NCI-H69 (cell line): ENCODE measurements around the gene ACACA.
"Not testable (repeated sequence)": the region's sequence is repeated elsewhere in the genome, so short reads cannot be mapped to it uniquely, and the experiment has no call there.

Experiments used
- DNase-seq: peaks from one replicate; lab custom pipeline; 2025; lab: John Stamatoyannopoulos, UW

Gene ACACA

GRCh38 chr17:37393352-37393751, 13.3 kb downstream of the ACACA start:
- DNase-seq: no peak

GRCh38 chr17:37392024-37392590, 14.5 kb downstream of the ACACA start:
- no peak for DNase-seq

- DNase-seq: no peak
Measured at GRCh38 chr17:37391146-37391545, 15.5 kb downstream of the ACACA start.

- no peak for DNase-seq
Measured at GRCh38 chr17:37389160-37389559, 17.5 kb downstream of the ACACA start.

GRCh38 chr17:37388266-37388665, 18.4 kb downstream of the ACACA start:
- DNase-seq: no peak

GRCh38 chr17:37386462-37386861, 20.2 kb downstream of the ACACA start:
- DNase-seq: no peak

GRCh38 chr17:37385474-37385990, 21.1 kb downstream of the ACACA start:
- no peak for DNase-seq

GRCh38 chr17:37384560-37385149, 22.0 kb downstream of the ACACA start:
- no peak for DNase-seq

GRCh38 chr17:37382056-37382455, 24.6 kb downstream of the ACACA start:
- DNase-seq: no peak

GRCh38 chr17:37375706-37376105, 30.9 kb downstream of the ACACA start, which contains the start of gene C17orf78:
Gene C17orf78, plus strand, starts transcription at chr17:37375985. Its CDS starts 108 bp downstream, at chr17:37376093.
- DNase-seq: no peak

- DNase-seq: peak; percentile 89
Measured at GRCh38 chr17:37373530-37374159, 33.0 kb downstream of the ACACA start.

GRCh38 chr17:37368577-37368976, 38.1 kb downstream of the ACACA start:
- DNase-seq: no peak

GRCh38 chr17:37365589-37365988, 41.0 kb downstream of the ACACA start:
- no peak for DNase-seq

GRCh38 chr17:37361543-37361942, 45.1 kb downstream of the ACACA start:
- DNase-seq: peak; percentile 47

- DNase-seq: peak; percentile 40
Measured at GRCh38 chr17:37360632-37361031, 46.0 kb downstream of the ACACA start.

- no peak for DNase-seq
Measured at GRCh38 chr17:37359682-37360188, 46.9 kb downstream of the ACACA start.

- DNase-seq: peak; percentile 97
Measured at GRCh38 chr17:37358830-37359681, 47.6 kb downstream of the ACACA start.

GRCh38 chr17:37358098-37358829, 48.4 kb downstream of the ACACA start:
- peak; percentile 87 for DNase-seq

GRCh38 chr17:37356796-37357569, 49.7 kb downstream of the ACACA start:
- not testable (repeated sequence) for DNase-seq

- not testable (repeated sequence) for DNase-seq
Measured at GRCh38 chr17:37346863-37347402, 59.7 kb downstream of the ACACA start.
